ENCODE results near the gene APEH. TPM values are rescaled to one million over a fixed set of nuclear protein-coding genes. Genes with fewer than 3 reads are reported as not detected.

The APEH gene
- total RNA-seq, 2 experiments from 2014 or later: 186 to 189 TPM

- ChIA-PET POLR2A (interaction anchor here (0.6 kb wide), 1 partner anchor 83 kb away, joined by 16 read pairs; no protein-coding TSS in a partner anchor), CTCF (no interaction called here)
These were observed 25.7 kb upstream of the APEH start for GRCh38 chr3:49648354-49649019.

DNA sequence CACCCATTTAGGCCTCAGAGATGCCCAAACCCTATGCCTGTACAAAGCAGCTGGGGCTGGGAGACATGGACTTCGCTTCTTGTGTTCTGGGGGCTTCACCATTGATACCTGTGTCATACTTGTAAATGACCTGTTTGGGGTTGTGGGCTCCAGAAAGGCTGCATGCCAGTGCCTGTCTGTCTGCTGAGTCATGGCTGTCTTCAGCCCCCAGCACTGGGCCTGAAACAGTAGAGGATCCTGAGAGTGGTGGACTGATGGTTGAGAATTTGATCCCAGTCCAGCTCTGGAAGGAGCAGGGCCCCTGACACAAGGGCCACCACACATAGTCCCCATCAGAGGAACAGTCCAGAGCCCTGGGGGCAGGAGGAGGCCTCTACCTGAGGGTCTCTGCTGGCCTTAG, 24.6 kb upstream of the APEH start:
- POLR2A ChIA-PET: no interaction called here
- CTCF ChIA-PET: no interaction called here

DNA sequence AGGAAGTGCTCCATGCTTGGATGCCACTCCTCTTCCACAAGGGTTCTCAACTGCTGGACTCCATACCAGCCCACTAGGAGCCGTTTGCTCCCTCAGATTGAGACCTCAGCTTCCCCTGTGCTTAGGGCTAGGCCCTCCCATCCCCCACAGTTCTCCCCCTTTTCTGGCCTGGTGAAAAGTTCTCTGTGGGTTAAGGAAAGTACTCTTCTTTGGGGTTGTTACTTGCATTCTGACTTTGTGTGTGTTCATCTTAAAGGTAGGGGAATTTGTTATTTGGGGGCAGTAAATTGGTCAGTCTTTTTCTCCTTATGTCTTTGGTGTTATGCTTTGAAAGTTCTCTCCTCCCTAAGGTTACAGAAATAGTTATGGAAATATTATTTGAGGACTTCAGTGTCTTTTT, 24.0 kb upstream of the APEH start:
- ChIA-PET POLR2A (no interaction called here), CTCF (no interaction called here)

DNA sequence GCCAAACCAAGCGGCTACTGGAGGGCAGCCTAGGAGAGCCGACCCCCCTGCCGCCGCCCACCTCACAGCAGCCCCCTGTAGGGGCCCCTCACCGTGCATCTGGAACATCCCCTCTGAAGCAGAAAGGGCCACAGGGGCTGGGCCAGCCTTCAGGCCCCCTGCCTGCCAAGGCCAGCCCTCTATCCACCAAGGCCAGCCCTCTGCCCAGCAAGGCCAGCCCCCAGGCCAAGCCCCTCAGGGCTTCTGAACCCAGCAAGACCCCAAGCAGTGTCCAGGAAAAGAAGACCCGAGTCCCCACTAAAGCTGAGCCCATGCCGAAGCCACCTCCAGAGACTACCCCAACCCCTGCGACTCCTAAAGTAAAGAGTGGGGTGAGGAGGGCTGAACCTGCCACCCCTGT, 23.5 kb upstream of the APEH start:
- ChIA-PET CTCF (interaction anchor here (3.5 kb wide), 1 partner anchor 111 kb away, joined by 12 read pairs; no protein-coding TSS in a partner anchor), POLR2A (no interaction called here)

- POLR2A ChIA-PET: no interaction called here
These were observed 21.8 kb upstream of the APEH start for GRCh38 chr3:49652218-49652902.

GRCh38 chr3:49652903-49653415, 21.2 kb upstream of the APEH start:
- ChIA-PET CTCF (interaction anchor here (3.5 kb wide), 1 partner anchor 113 kb away, joined by 12 read pairs; no protein-coding TSS in a partner anchor), POLR2A (no interaction called here)

More at GRCh38 chr3:49652218-49652902, 21.8 kb upstream of the APEH start:
- CTCF ChIA-PET: interaction anchor here (0.9 to 3.5 kb wide), 2 partner anchors 20 to 113 kb away, joined by 3 to 12 read pairs; no protein-coding TSS in a partner anchor

GRCh38 chr3:49653621-49654020, 20.5 kb upstream of the APEH start:
- POLR2A ChIA-PET: no interaction called here
- CTCF ChIA-PET: interaction anchor here (0.6 to 3.5 kb wide), 2 partner anchors 114 to 400 kb away, joined by 3 to 12 read pairs; no protein-coding TSS in a partner anchor

GRCh38 chr3:49654176-49654825, 19.9 kb upstream of the APEH start:
- CTCF ChIA-PET: interaction anchor here (0.6 to 3.5 kb wide), 2 partner anchors 115 to 400 kb away, joined by 3 to 12 read pairs; no protein-coding TSS in a partner anchor

DNA sequence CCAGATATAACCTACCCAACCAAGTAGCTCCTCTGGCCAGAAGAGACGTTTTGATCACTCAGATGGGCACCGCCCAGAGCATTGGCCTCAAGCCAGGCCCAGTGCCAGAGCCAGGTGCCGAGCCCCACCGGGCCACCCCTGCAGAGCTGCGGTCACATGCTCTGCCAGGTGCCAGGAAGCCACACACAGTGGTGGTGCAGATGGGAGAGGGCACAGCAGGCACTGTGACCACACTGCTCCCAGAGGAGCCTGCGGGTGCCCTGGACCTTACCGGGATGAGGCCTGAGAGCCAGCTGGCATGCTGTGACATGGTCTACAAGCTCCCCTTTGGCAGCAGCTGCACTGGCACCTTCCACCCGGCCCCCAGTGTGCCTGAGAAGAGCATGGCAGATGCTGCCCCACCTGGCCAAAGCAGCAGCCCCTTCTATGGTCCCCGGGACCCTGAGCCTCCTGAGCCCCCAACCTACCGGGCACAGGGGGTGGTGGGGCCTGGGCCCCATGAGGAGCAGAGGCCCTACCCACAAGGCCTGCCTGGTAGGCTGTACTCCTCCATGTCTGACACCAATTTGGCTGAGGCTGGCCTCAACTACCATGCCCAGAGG, 19.1 kb upstream of the APEH start:
- ChIA-PET CTCF (interaction anchor here (0.6 kb wide), 1 partner anchor 114 kb away, joined by 3 read pairs; no protein-coding TSS in a partner anchor), POLR2A (no interaction called here)

More at GRCh38 chr3:49654176-49654825, 19.9 kb upstream of the APEH start:
- POLR2A ChIA-PET: no interaction called here

- POLR2A ChIA-PET: no interaction called here
- CTCF ChIA-PET: interaction anchor here (0.6 kb wide), 1 partner anchor 114 kb away, joined by 3 read pairs; no protein-coding TSS in a partner anchor
These were observed 18.3 kb upstream of the APEH start for GRCh38 chr3:49655731-49656285.

- CTCF ChIA-PET: interaction anchor here (1.0 kb wide), 1 partner anchor 117 kb away, joined by 7 read pairs; no protein-coding TSS in a partner anchor
- POLR2A ChIA-PET: no interaction called here
These were observed 17.5 kb upstream of the APEH start for GRCh38 chr3:49656541-49657112.

DNA sequence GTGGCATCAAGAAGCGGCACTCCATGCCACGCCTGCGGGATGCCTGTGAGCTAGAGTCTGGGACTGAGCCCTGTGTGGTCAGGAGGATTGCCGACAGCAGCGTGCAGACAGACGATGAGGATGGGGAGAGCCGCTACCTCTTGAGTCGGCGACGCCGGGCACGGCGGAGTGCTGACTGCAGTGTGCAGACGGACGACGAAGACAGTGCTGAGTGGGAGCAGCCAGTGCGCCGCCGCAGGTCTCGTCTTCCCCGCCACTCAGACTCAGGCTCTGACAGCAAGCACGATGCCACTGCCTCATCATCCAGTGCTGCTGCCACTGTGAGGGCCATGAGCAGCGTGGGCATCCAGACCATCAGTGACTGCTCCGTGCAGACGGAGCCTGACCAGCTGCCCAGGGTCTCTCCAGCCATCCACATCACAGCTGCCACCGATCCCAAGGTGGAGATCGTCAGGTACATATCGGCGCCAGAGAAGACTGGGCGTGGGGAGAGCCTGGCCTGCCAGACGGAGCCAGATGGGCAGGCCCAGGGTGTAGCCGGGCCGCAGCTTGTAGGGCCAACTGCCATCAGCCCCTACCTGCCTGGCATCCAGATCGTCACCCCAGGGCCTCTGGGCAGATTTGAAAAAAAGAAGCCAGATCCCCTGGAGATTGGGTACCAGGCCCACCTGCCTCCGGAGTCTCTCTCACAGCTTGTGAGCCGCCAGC, 16.8 kb upstream of the APEH start:
- ChIA-PET POLR2A (no interaction called here), CTCF (interaction anchor here (1.0 kb wide), 1 partner anchor 118 kb away, joined by 7 read pairs; no protein-coding TSS in a partner anchor)

DNA sequence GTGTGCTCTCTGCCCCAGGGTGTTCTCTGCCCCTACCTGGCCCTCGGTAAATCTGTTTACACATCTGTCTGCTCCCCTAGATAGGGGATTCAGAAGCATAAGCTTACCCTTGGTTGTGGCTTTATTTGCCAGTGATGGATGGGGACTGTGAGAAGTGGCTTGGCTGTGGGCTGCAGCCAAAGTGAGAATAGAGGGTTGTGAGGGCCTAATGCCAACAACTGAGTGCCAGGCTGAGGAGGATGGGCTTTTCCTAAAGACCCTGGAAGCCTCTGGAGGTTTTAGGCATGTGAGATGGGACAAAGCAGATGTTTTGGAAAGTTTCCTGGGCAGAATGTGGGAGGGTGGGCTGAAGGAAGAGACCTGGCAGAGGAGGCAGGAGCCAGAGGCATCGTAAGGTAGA, 15.4 kb upstream of the APEH start:
- ChIA-PET CTCF (no interaction called here), POLR2A (no interaction called here)

GRCh38 chr3:49659756-49660155, 14.4 kb upstream of the APEH start:
- ChIA-PET POLR2A (no interaction called here), CTCF (interaction anchor here (0.9 to 1.1 kb wide), 2 partner anchors 122 to 130 kb away, joined by 3 to 4 read pairs; no protein-coding TSS in a partner anchor)

DNA sequence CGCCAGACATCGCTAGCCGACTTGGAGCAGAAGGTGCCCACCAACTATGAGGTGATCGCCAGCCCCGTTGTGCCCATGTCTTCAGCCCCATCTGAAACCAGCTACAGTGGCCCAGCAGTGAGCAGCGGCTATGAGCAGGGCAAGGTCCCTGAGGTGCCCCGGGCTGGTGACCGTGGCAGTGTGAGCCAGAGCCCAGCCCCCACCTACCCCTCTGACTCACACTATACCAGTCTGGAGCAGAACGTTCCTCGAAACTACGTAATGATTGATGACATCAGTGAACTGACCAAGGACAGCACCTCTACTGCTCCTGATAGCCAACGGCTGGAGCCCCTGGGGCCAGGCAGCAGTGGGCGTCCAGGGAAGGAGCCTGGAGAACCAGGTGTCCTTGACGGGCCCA, 12.9 kb upstream of the APEH start:
- ChIA-PET POLR2A (no interaction called here), CTCF (no interaction called here)

DNA sequence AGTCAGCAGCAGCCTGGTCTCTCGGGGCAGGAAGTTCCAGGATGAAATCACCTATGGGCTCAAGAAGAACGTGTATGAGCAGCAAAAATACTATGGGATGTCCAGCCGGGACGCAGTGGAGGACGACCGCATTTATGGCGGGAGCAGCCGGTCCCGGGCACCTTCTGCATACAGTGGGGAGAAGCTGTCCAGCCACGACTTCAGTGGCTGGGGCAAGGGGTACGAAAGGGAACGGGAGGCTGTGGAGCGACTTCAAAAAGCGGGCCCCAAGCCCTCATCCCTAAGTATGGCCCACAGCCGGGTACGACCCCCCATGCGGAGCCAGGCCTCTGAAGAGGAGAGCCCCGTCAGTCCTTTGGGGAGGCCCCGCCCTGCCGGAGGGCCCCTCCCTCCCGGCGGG, 12.1 kb upstream of the APEH start:
- ChIA-PET CTCF (no interaction called here), POLR2A (no interaction called here)

DNA sequence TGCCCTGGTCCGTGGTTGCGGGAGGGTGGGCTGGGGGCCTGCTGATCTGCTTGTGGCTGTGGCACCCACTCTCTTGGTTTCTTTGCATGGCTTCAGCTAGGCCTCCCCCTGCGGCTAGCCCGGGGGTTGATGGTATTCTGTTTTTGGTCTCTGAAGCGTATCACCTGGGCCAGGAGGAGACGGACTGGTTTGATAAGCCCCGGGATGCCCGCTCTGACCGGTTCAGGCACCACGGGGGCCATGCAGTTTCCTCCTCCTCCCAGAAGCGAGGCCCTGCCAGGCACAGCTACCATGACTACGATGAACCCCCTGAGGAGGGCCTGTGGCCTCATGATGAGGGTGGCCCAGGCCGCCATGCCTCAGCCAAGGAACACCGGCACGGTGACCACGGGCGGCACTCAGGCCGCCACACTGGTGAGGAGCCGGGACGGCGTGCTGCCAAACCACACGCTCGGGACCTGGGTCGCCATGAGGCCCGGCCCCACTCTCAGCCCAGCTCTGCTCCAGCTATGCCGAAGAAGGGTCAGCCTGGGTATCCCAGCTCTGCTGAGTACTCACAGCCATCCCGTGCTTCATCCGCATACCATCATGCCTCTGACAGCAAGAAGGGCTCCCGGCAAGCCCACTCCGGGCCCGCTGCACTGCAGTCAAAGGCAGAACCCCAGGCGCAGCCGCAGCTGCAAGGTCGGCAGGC, 11.3 kb upstream of the APEH start:
- POLR2A ChIA-PET: no interaction called here

DNA sequence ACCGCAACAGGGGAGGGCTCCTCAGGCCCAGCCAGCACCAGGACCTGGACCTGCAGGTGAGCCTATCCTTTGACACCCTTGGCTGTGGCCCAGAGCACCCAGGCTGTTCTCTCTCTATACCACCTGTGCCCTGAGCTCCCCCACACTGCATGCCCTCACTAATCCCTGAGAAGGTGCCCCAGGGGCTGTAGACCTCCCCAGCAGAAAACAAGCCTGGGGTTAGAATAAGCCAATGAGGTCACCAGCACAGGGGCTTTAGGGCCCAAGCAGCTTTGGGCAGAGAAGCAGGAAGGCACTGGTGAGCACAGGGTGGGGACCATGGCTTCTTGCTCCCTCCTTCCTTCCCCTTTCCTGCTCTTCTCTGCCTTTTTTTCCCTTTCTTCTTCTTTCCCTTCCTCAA, 10.3 kb upstream of the APEH start:
- CTCF ChIA-PET: interaction anchor here (0.8 kb wide), 1 partner anchor 8 kb away, joined by 3 read pairs; no protein-coding TSS in a partner anchor
- POLR2A ChIA-PET: no interaction called here

More for the DNA sequence above, 11.3 kb upstream of the APEH start:
- CTCF ChIA-PET: interaction anchor here (0.8 kb wide), 1 partner anchor 9 kb away, joined by 3 read pairs; no protein-coding TSS in a partner anchor
